GM23338 (cell line): ENCODE measurements around the gene RAB15. TPM values are rescaled to one million over a fixed set of nuclear protein-coding genes. Genes with fewer than 3 reads are reported as not detected.

ENCODE experiments used
- ATAC-seq: fragments of 200-7000 bp; cut with Tn5 transposase; 3 replicates; pipeline ENCODE4 v1.9.1; 2020
- DNase-seq: peaks from one replicate; pipeline ENCODE4 v3.0.0-alpha.2; 2015; ENCODE audit warnings: low spot score
- H2AFZ ChIP-seq: fragments of 200-600 bp; sonication (generic); 2 replicates; pipeline ENCODE4 v1.8.0; 2016; ENCODE audit warnings: antibody characterized with exemption, mild to moderate bottlenecking, moderate library complexity
- H3F3A ChIP-seq: fragments of 200-600 bp; sonication (generic); replicated peaks from 2 replicates; pipeline ENCODE4 v1.8.0; 2017; ENCODE audit warnings: antibody characterized with exemption, mixed run types, low read depth
- H3K27ac ChIP-seq: fragments of 200-600 bp; sonication (generic); 2 replicates; pipeline ENCODE4 v1.6.1; 2016; ENCODE audit warnings: low read depth
- H3K27me3 ChIP-seq: fragments of 200-600 bp; sonication (generic); 2 replicates; pipeline ENCODE4 v1.8.0; 2016; ENCODE audit warnings: mild to moderate bottlenecking, mixed run types, moderate library complexity; ENCODE audit not compliant: insufficient read depth
- H3K36me3 ChIP-seq: fragments of 200-600 bp; sonication (generic); 2 replicates; pipeline ENCODE4 v1.8.0; 2016; ENCODE audit warnings: mild to moderate bottlenecking; ENCODE audit not compliant: insufficient read depth
- H3K4me1 ChIP-seq: fragments of 200-600 bp; sonication (generic); 2 replicates; pipeline ENCODE4 v1.8.0; 2016; ENCODE audit warnings: mild to moderate bottlenecking, moderate library complexity; ENCODE audit not compliant: insufficient read depth
- H3K4me2 ChIP-seq: fragments of 200-600 bp; sonication (generic); 2 replicates; pipeline ENCODE4 v1.7.1; 2017; ENCODE audit warnings: mixed run types
- H3K4me3 ChIP-seq: fragments of 200-600 bp; sonication (generic); 2 replicates; pipeline ENCODE4 v1.6.1; 2016; ENCODE audit warnings: mixed run types
- H3K79me2 ChIP-seq: fragments of 200-600 bp; sonication (generic); replicated peaks from 2 replicates; pipeline ENCODE4 v1.8.0; 2017; ENCODE audit warnings: mild to moderate bottlenecking; ENCODE audit not compliant: insufficient read depth
- H3K9me2 ChIP-seq: fragments of 200-600 bp; sonication (generic); 2 replicates; pipeline ENCODE4 v1.8.0; 2017; ENCODE audit not compliant: insufficient read depth
- H4K20me1 ChIP-seq: fragments of 200-600 bp; sonication (generic); replicated peaks from 2 replicates; pipeline ENCODE4 v1.8.0; 2017; ENCODE audit warnings: mild to moderate bottlenecking; ENCODE audit not compliant: insufficient read depth
- H3K27ac Mint-ChIP-seq: 2 replicates; pipeline ENCODE4 v1.8.0; 2020; ENCODE audit warnings: inconsistent platforms, mild to moderate bottlenecking, moderate library complexity, mixed read lengths
- H3K27me3 Mint-ChIP-seq: 3 replicates; pipeline ENCODE4 v1.8.0; 2022; ENCODE audit warnings: low read depth, mild to moderate bottlenecking, moderate library complexity, mixed read lengths, inconsistent platforms; ENCODE audit not compliant: insufficient read depth, poor library complexity
- H3K36me3 Mint-ChIP-seq: 3 replicates; pipeline ENCODE4 v1.8.0; 2021; ENCODE audit warnings: low read depth, mild to moderate bottlenecking, inconsistent platforms, moderate library complexity, mixed read lengths
- H3K4me1 Mint-ChIP-seq: 3 replicates; pipeline ENCODE4 v1.8.0; 2020; ENCODE audit warnings: mild to moderate bottlenecking, inconsistent platforms, mixed read lengths
- H3K4me3 Mint-ChIP-seq: 3 replicates; pipeline ENCODE4 v1.8.0; 2021; ENCODE audit warnings: moderate library complexity, mild to moderate bottlenecking, inconsistent platforms, mixed read lengths
- H3K9me3 Mint-ChIP-seq: 3 replicates; pipeline ENCODE4 v1.8.0; 2020; ENCODE audit warnings: moderate library complexity, mild to moderate bottlenecking, inconsistent platforms, mixed read lengths
- CTCF ChIP-seq, 2 experiments: fragments of 200-600 bp in 1 of 2; sonication (generic) in 1 of 2; conservative IDR thresholded peaks; 2 replicates each; pipeline versions ENCODE4 v1.5.1 to v1.6.1; 2016 to 2017; ENCODE audit warnings: antibody characterized with exemption in 2 of 2, low read depth in 2 of 2, mild to moderate bottlenecking in 2 of 2, moderate library complexity in 1 of 2
- POLR2AphosphoS5 ChIP-seq: IDR thresholded peaks from 2 replicates; pipeline ENCODE4 v1.6.1; 2016; ENCODE audit warnings: antibody characterized with exemption, low read depth
- STAT1 ChIP-seq: IDR thresholded peaks from one replicate; pipeline ENCODE4 v1.6.1; 2016; ENCODE audit warnings: antibody characterized with exemption; ENCODE audit not compliant: unreplicated experiment
- ZNF462 ChIP-seq: fragments of 250-450 bp; sonication (Bioruptor Pico); IDR thresholded peaks from 2 replicates; pipeline ENCODE4 v1.5.0; 2020; ENCODE audit warnings: mild to moderate bottlenecking, moderate library complexity
- polyA plus RNA-seq: library from polyadenylated mRNA; unstranded; fragments of >200 nt; fragmentation: Nextera tagmentation; extraction: Ambion mirVana; gene quantifications from 2 replicates; pipeline ENCODE4 v1.2.1, GENCODE V29; 2016
- total RNA-seq: library from RNA; depleted of rRNA; stranded (reverse); fragments of >200 nt; shearing (Covaris generic); gene quantifications from 2 replicates; pipeline ENCODE4 v1.2.3, GENCODE V29; 2014

Gene RAB15
- total and polyA plus RNA-seq, 2 experiments from 2014 or later = 17.4 to 43.3 TPM

GRCh38 chr14:65000898-65001591, 28.9 kb upstream of the RAB15 start (continued):
- TF ChIP-seq ZNF462 = no peak
- no peak for TF ChIP-seq CTCF (conservative IDR thresholded peaks at IDR 0.05; ENCODE audit: low read depth in 2 of 2)
- TF ChIP-seq POLR2AphosphoS5 = no peak

GRCh38 chr14:64998455-64998931, 26.4 kb upstream of the RAB15 start:
- peaks cover 5% of the 10 kb centered on the region; the same call in 1 of the 2 replicates for H3K79me2 ChIP-seq
- peak overlapping the region; percentile 80; the same call in 1 of the 2 replicates for H3K27ac Mint-ChIP-seq
- ATAC-seq = no peak
- TF ChIP-seq ZNF462 = no peak
- TF ChIP-seq STAT1 = no peak

More at GRCh38 chr14:64998455-64998931, 26.4 kb upstream of the RAB15 start:
- Histone ChIP-seq H3K27me3 (no peaks in the 10 kb centered on the region), H3K36me3 (no peaks in the 10 kb centered on the region), H3K9me2 (no peaks in the 10 kb centered on the region; the same call in 1 of the 2 replicates), H3K4me2 (0 out of 2 replicates have a peak overlapping the region, but pooled peaks have one; percentile 13), H3K27ac (0 out of 2 replicates have a peak overlapping the region, but pooled peaks have one; percentile 13), H2AFZ (no peak overlapping the region), H3K4me3 (no peak overlapping the region), H3F3A (no peaks in the 10 kb centered on the region), H4K20me1 (no peaks in the 10 kb centered on the region), H3K4me1 (peaks cover 9% of the 10 kb centered on the region)
- H3K9me3 Mint-ChIP-seq = no peaks in the 10 kb centered on the region
- DNase-seq = no peak
- H3K4me1 Mint-ChIP-seq = peaks cover 23% of the 10 kb centered on the region
- no peak overlapping the region for H3K4me3 Mint-ChIP-seq
- peaks cover 1% of the 10 kb centered on the region for H3K27me3 Mint-ChIP-seq
- H3K36me3 Mint-ChIP-seq = no peaks in the 10 kb centered on the region
